ENCODE results near the gene FGFR2. TPM values are rescaled to one million over a fixed set of nuclear protein-coding genes. Genes with fewer than 3 reads are reported as not detected.

Gene FGFR2
- polyA plus RNA-seq, 1 donor from 2014 or later, result 14.8 TPM

- Histone ChIP-seq H3K4me2 (ENCODE audit: low read length) (no peak overlapping the region), H3K9me2 (ENCODE audit: insufficient read depth, low read length) (no peaks in the 10 kb centered on the region), H3F3A (ENCODE audit: insufficient read depth, low read length, poor library complexity, severe bottlenecking) (no peaks in the 10 kb centered on the region), H3K27ac (ENCODE audit: low read length) (no peak overlapping the region), H3K79me2 (replicated peaks; ENCODE audit: insufficient read depth, low read length) (no peaks in the 10 kb centered on the region), H3K27me3 (ENCODE audit: insufficient read depth, low read depth, low read length) (no peaks in the 10 kb centered on the region), H2AFZ (ENCODE audit: low read depth, low read length) (no peak overlapping the region), H3K9ac (ENCODE audit: low read length) (no peak overlapping the region), H4K20me1 (ENCODE audit: insufficient read depth) (no peaks in the 10 kb centered on the region), H3K36me3 (ENCODE audit: insufficient read depth, low read length) (no peaks in the 10 kb centered on the region), H3K4me3 (ENCODE audit: low read length) (no peak overlapping the region), H3K9me3 (ENCODE audit: low read length) (no peaks in the 10 kb centered on the region)
- TF ChIP-seq CTCF (IDR thresholded peaks at IDR 0.05; ENCODE audit: poor library complexity, severe bottlenecking) (no peak), REST (IDR thresholded peaks at IDR 0.05; ENCODE audit: borderline replicate concordance) (no peak), POLR2AphosphoS5 (IDR thresholded peaks at IDR 0.05) (no peak), TAF1 (IDR thresholded peaks at IDR 0.05; ENCODE audit: low read depth) (no peak), SMC3 (conservative IDR thresholded peaks at IDR 0.05; ENCODE audit: poor library complexity) (no peak), RAD21 (conservative IDR thresholded peaks at IDR 0.05) (no peak), EZH2 (IDR thresholded peaks at IDR 0.05; ENCODE audit: borderline replicate concordance, insufficient read depth, low read length, poor library complexity, severe bottlenecking) (no peak), EP300 (conservative IDR thresholded peaks at IDR 0.05; ENCODE audit: poor library complexity, severe bottlenecking) (no peak), MXI1 (conservative IDR thresholded peaks at IDR 0.05; ENCODE audit: poor library complexity, severe bottlenecking) (no peak)
These were observed 54.7 kb downstream of the FGFR2 start for GRCh38 chr10:121543545-121543944.

GRCh38 chr10:121541450-121542120 lies 56.7 kb downstream of the FGFR2 start:
- no peak overlapping the region for H3K9ac ChIP-seq (ENCODE audit: low read length)
- H3K36me3 ChIP-seq (ENCODE audit: insufficient read depth, low read length), result no peaks in the 10 kb centered on the region

More at GRCh38 chr10:121541450-121542120, 56.7 kb downstream of the FGFR2 start:
- Histone ChIP-seq H3F3A (ENCODE audit: insufficient read depth, low read length, poor library complexity, severe bottlenecking) (no peaks in the 10 kb centered on the region), H3K79me2 (replicated peaks; ENCODE audit: insufficient read depth, low read length) (no peaks in the 10 kb centered on the region), H4K20me1 (ENCODE audit: insufficient read depth) (no peaks in the 10 kb centered on the region), H3K27ac (ENCODE audit: low read length) (no peak overlapping the region), H3K9me3 (ENCODE audit: low read length) (no peaks in the 10 kb centered on the region), H3K9me2 (ENCODE audit: insufficient read depth, low read length) (no peaks in the 10 kb centered on the region), H3K4me3 (ENCODE audit: low read length) (no peak overlapping the region), H3K27me3 (ENCODE audit: insufficient read depth, low read depth, low read length) (no peaks in the 10 kb centered on the region), H3K4me2 (ENCODE audit: low read length) (no peak overlapping the region), H2AFZ (ENCODE audit: low read depth, low read length) (no peak overlapping the region)
- no peak for TF ChIP-seq EP300 (conservative IDR thresholded peaks at IDR 0.05; ENCODE audit: poor library complexity, severe bottlenecking)
